GDM1 (cell line): Measurements from ENCODE around the gene BRD8.
"Not testable (repeated sequence)": the region's sequence is repeated elsewhere in the genome, so short reads cannot be mapped to it uniquely, and the experiment has no call there.

Experiments
- DNase-seq: peaks from one replicate; lab custom pipeline; 2025; lab: John Stamatoyannopoulos, UW

BRD8 gene

GRCh38 chr5:138157626-138158025 is 20.8 kb downstream of the BRD8 start:
- DNase-seq = no peak

GRCh38 chr5:138155977-138156376 is 22.5 kb downstream of the BRD8 start:
- DNase-seq = not testable (repeated sequence)

GRCh38 chr5:138149530-138149929 is 28.9 kb downstream of the BRD8 start:
- no peak for DNase-seq

GRCh38 chr5:138148811-138149210 is 29.6 kb downstream of the BRD8 start:
- DNase-seq = no peak

- DNase-seq = not testable (repeated sequence)
These were observed 34.9 kb downstream of the BRD8 start for GRCh38 chr5:138143578-138143977.

GRCh38 chr5:138141734-138142133 is 36.7 kb downstream of the BRD8 start:
- no peak for DNase-seq

GRCh38 chr5:138140268-138140667 is 38.2 kb downstream of the BRD8 start:
- DNase-seq = no peak

GRCh38 chr5:138139781-138140090 is 38.7 kb downstream of the BRD8 start:
- DNase-seq = no peak

- no peak for DNase-seq
These were observed 39.3 kb downstream of the BRD8 start, which contains the start of gene NME5 for GRCh38 chr5:138138949-138139780. TSS of gene NME5 (minus strand) at chr5:138139428. CDS start at chr5:138138780, 648 bp downstream.

- no peak for DNase-seq
These were observed 45.9 kb downstream of the BRD8 start for GRCh38 chr5:138132543-138132942.

- DNase-seq = no peak
These were observed 49.1 kb downstream of the BRD8 start for GRCh38 chr5:138129347-138129746.

GRCh38 chr5:138128334-138128733 is 50.1 kb downstream of the BRD8 start:
- no peak for DNase-seq

GRCh38 chr5:138115254-138115653 is 63.2 kb downstream of the BRD8 start:
- DNase-seq = no peak

GRCh38 chr5:138111937-138112336 is 66.5 kb downstream of the BRD8 start:
- DNase-seq = no peak

- no peak for DNase-seq
These were observed 67.2 kb downstream of the BRD8 start for GRCh38 chr5:138111181-138111580.

- no peak for DNase-seq
These were observed 68.0 kb downstream of the BRD8 start for GRCh38 chr5:138110266-138110963.

- DNase-seq = no peak
These were observed 68.8 kb downstream of the BRD8 start for GRCh38 chr5:138109463-138110265.

- no peak for DNase-seq
These were observed 71.2 kb downstream of the BRD8 start for GRCh38 chr5:138107213-138107612.

- DNase-seq = no peak
These were observed 72.7 kb downstream of the BRD8 start for GRCh38 chr5:138105709-138106108.

- DNase-seq = no peak
These were observed 75.2 kb downstream of the BRD8 start for GRCh38 chr5:138103319-138103637.

GRCh38 chr5:138102454-138103318 is 75.7 kb downstream of the BRD8 start:
- DNase-seq = no peak
